Skeletal muscle satellite cell (primary cell): Measurements from ENCODE around the gene FBXL13.
"Not testable (repeated sequence)": the region's sequence is repeated elsewhere in the genome, so short reads cannot be mapped to it uniquely, and the experiment has no call there.

Experiments
- H3K27me3 ChIP-seq: 2 replicates; pipeline ENCODE4 v1.7.0; 2013; ENCODE audit warnings: low read length; ENCODE audit not compliant: control insufficient read depth, insufficient read depth
- H3K36me3 ChIP-seq: 2 replicates; pipeline ENCODE4 v1.7.0; 2013; ENCODE audit warnings: mild to moderate bottlenecking, control low read depth, low read length; ENCODE audit not compliant: insufficient read depth
- H3K4me1 ChIP-seq: 2 replicates; pipeline ENCODE4 v1.7.0; 2013; ENCODE audit warnings: low read length; ENCODE audit not compliant: control insufficient read depth, insufficient read depth
- H3K4me2 ChIP-seq: 2 replicates; pipeline ENCODE4 v1.7.0; 2013; ENCODE audit warnings: mild to moderate bottlenecking, low read length
- H3K4me3 ChIP-seq: 2 replicates; pipeline ENCODE4 v1.7.0; 2013; ENCODE audit warnings: low read length
- H3K9ac ChIP-seq: 2 replicates; pipeline ENCODE4 v1.7.0; 2013; ENCODE audit warnings: mild to moderate bottlenecking, low read depth, low read length, moderate library complexity
- H3K9me3 ChIP-seq: replicated peaks from 2 replicates; pipeline ENCODE4 v1.7.0; 2013; ENCODE audit warnings: mild to moderate bottlenecking, control low read depth, low read length

FBXL13 gene

DNA sequence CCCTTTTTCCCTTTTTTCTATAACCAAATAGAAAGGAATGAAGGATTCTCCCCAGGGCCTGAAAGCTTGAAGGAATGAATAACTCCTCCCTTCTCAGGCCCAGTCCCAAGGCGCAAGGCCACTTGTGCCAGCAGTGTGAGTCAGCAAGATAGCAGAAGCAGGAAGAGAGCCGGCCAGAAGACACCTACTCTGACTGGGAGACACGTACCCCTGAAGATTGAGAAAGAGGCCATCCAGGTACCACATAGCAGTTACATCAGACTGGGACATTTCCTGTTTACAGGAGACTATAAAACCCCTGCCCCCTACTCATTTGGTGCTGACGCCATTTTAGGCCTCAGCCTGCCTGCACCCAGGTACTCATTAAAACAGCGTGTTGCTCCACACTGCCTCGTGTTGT is 96.3 kb downstream of the FBXL13 start:
- no peak overlapping the region for H3K9ac ChIP-seq
- no peaks in the 10 kb centered on the region for H3K9me3 ChIP-seq
- no peaks in the 10 kb centered on the region for H3K27me3 ChIP-seq
- no peak overlapping the region for H3K4me2 ChIP-seq
- H3K4me1 ChIP-seq, result peaks cover 6% of the 10 kb centered on the region
- H3K36me3 ChIP-seq, result no peaks in the 10 kb centered on the region
- no peak overlapping the region for H3K4me3 ChIP-seq

DNA sequence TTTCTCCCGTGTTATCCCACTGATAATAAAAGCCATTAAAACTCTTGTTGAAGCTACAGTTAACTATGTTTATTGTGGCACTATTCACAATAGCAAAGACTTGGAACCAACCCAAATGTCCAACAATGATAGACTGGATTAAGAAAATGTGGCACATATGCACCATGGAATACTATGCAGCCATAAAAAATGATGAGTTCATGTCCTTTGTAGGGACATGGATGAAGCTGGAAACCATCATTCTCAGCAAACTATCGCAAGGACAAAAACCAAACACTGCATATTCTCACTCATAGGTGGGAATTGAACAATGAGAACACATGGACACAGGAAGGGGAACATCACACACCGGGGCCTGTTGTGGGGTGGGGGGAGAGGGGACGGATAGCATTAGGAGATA is 97.0 kb downstream of the FBXL13 start:
- not testable (repeated sequence) for H3K27me3 ChIP-seq, H3K4me1 ChIP-seq, H3K4me3 ChIP-seq, H3K36me3 ChIP-seq, H3K4me2 ChIP-seq, H3K9me3 ChIP-seq, H3K9ac ChIP-seq

DNA sequence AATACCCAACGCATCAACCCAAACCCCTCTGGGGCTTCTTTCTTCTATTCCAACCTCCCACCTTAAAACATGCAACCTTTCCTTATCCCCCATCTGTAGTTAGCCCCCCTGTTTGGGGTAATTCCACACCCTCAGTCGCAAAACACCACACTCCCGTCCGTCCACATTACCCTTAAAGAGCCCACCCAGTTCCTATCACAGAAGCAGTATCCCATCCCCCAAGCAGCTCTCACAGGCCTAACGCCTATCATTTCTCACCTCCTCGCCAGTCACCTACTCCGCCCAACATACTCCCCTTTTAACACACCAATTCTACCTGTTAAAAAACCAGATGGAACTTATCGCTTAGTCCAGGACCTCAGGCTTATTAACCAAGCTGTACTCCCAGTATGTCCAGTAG is 98.1 kb downstream of the FBXL13 start:
- no peak overlapping the region for H3K4me2 ChIP-seq

DNA sequence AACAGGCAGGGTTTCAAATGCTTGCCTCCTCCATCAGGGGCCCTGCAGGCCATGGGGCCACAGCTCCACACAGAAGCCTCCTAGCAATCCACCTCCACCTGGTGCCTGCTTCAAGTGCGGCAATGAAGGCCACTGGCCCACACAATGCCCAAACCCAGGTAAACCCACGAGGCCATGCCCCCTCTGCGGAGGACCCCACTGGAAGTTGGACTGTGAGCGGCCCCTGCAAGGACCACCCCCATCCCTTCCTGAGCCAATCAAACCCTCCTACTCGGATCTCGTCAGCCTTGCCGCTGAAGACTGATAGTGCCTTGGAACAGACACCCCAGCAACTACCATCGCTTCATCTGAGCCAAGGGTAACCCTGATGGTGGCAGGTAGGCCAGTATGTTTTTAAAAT is 98.7 kb downstream of the FBXL13 start:
- Histone ChIP-seq H3K36me3 (no peaks in the 10 kb centered on the region), H3K9me3 (no peaks in the 10 kb centered on the region), H3K4me2 (no peak overlapping the region), H3K4me3 (no peak overlapping the region), H3K9ac (no peak overlapping the region), H3K27me3 (no peaks in the 10 kb centered on the region), H3K4me1 (peaks cover 6% of the 10 kb centered on the region)

More for the DNA sequence above, 98.1 kb downstream of the FBXL13 start:
- Histone ChIP-seq H3K9ac (no peak overlapping the region), H3K27me3 (no peaks in the 10 kb centered on the region), H3K36me3 (no peaks in the 10 kb centered on the region), H3K4me3 (no peak overlapping the region), H3K9me3 (no peaks in the 10 kb centered on the region), H3K4me1 (peaks cover 6% of the 10 kb centered on the region)

DNA sequence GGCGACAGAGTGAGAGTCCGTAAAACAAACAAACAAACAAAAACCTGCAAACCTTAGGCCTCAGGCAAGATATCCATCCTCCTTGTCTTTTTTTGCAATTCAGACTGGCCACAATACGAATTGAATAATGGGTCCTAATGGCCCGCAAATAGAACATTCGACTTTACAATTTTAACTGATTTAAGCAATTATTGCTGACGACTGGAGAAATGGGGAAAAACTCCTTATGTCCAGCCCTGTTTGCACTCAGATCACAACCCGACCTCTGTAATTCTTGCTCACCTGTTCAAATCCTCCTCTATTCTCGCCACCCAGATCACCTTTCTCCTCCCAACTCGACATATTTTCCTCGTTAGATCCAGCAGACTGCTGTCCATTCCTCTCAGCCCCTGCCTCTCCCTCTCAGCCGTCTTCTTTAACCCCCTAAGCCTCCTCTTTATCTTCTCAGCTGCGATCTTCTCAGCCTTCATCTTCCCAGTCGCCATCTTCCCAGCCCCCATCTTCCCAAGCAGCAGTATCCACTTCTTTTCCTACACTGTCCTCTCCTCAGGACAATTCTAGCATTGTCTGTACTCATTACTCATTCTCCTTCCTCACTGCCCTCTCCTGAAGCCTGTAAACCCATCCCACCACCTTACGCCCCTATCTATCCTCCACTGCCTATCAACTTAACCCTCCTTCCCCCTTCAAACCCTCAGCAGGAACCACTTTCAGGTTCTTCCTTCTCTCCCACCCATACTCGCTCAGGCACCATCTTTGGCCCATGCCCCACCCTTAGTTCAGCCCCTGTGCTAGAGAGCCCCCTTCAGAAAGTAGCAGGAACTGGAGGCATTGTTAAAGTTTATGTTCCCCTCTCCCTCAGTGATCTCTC is 100.0 kb downstream of the FBXL13 start:
- Histone ChIP-seq H3K27me3 (no peaks in the 10 kb centered on the region), H3K9me3 (no peaks in the 10 kb centered on the region), H3K4me3 (no peak overlapping the region), H3K36me3 (no peaks in the 10 kb centered on the region), H3K9ac (no peak overlapping the region), H3K4me1 (peaks cover 6% of the 10 kb centered on the region), H3K4me2 (no peak overlapping the region)

DNA sequence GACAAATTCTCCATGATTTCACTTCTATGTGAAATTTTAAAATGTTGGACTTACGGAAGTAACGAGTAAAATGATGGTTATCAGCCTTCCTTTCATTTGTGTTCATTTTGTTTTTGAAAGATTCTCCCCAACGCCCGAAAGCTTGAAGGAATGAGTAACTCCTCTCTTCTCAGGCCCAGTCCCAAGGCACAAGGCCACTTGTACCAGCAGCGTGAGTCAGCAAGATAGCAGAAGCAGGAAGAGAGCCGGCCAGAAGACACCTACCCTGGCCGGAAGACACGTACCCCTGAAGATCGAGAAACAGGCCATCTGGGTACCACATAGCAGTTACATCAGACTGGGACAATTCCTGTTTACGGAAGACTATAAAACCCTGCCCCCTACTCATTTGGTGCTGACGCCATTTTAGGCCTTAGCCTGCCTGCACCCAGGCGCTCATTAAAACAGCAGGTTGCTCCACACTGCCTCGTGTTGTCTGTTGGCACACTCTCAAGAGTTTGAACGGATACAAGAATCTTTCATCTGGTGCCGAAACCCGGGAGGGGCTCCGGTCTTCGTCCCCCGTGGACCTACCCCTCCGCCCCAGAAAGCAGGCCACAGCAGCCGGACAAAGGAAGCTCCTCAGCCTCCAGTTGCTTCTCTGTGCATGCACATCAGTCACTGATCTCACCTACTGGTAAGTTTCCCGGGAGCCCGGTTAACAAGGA is 101.3 kb downstream of the FBXL13 start:
- no peaks in the 10 kb centered on the region for H3K36me3 ChIP-seq
- H3K4me1 ChIP-seq, result peaks cover 3% of the 10 kb centered on the region
- H3K9me3 ChIP-seq, result no peaks in the 10 kb centered on the region
- no peak overlapping the region for H3K4me2 ChIP-seq
- H3K27me3 ChIP-seq, result no peaks in the 10 kb centered on the region
- no peak overlapping the region for H3K9ac ChIP-seq
- H3K4me3 ChIP-seq, result no peak overlapping the region

DNA sequence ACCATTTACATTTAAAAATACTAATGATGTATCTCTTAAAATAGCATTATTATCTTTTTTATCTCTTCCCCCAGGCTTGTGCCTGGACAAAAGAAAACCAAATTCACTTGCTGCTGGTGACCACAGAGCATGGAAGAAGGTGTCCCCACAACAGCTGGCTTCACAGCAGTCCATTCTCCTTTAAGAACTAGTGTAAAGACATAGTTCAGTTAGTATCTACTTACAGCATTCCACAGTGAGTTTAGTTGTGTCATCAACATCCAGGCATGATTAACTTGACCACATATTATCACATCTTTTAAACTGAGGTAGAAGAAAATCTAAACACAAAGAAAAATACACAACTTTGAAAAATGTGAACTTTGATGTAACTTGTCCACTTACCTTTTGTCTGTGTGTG is 106.8 kb downstream of the FBXL13 start:
- Histone ChIP-seq H3K4me2 (no peak overlapping the region), H3K27me3 (no peaks in the 10 kb centered on the region), H3K9ac (no peak overlapping the region), H3K36me3 (no peaks in the 10 kb centered on the region), H3K4me1 (no peaks in the 10 kb centered on the region), H3K4me3 (no peak overlapping the region), H3K9me3 (no peaks in the 10 kb centered on the region)

DNA sequence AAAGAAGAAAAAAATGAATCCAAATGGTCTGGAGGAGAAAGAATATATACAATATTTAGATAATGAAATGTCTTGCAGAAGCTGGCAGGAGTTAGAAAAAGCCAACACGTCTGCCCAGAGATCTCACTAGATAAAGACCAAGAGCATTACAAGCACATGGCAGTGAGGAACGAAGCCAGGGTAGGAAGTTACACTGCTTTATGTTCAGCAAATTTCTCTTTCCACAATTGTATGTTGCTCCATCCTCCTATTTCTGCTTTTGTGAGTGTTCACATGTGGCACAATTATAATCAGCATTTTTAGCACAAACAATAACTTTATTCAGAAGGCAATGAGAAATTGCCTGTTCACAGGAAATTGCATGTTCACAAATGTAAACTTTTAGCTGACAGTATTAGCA is 108.1 kb downstream of the FBXL13 start:
- Histone ChIP-seq H3K36me3 (no peaks in the 10 kb centered on the region), H3K4me1 (no peaks in the 10 kb centered on the region), H3K4me2 (no peak overlapping the region), H3K9ac (no peak overlapping the region), H3K9me3 (no peaks in the 10 kb centered on the region), H3K4me3 (no peak overlapping the region), H3K27me3 (no peaks in the 10 kb centered on the region)

DNA sequence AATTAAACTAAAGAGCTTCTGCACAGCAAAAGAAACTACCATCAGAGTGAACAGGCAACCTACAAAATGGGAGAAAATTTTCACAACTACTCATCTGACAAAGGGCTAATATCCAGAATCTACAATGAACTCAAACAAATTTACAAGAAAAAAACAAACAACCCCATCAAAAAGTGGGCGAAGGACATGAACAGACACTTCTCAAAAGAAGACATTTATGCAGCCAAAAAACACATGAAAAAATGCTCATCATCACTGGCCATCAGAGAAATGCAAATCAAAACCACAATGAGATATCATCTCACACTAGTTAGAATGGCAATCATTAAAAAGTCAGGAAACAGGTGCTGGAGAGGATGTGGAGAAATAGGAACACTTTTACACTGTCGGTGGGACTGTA is 112.6 kb downstream of the FBXL13 start:
- H3K4me1 ChIP-seq, H3K9ac ChIP-seq, H3K36me3 ChIP-seq, H3K4me3 ChIP-seq, H3K9me3 ChIP-seq, H3K27me3 ChIP-seq, H3K4me2 ChIP-seq: not testable (repeated sequence)

DNA sequence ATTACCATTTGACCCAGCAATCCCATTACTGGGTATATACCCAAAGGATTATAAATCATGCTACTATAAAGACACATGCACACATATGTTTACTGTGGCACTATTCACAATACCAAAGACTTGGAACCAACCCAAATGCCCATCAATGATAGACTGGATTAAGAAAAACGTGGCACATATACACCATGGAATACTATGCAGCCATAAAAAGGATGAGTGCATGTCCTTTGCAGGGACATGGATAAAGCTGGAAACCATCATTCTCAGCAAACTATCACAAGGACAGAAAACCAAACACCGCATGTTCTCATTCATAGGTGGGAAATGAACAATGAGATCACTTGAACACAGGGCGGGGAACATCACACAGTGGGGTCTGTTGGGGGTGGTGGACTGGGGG is 116.6 kb downstream of the FBXL13 start:
- H3K4me1 ChIP-seq, H3K36me3 ChIP-seq, H3K9ac ChIP-seq, H3K27me3 ChIP-seq, H3K4me2 ChIP-seq, H3K9me3 ChIP-seq, H3K4me3 ChIP-seq: not testable (repeated sequence)

DNA sequence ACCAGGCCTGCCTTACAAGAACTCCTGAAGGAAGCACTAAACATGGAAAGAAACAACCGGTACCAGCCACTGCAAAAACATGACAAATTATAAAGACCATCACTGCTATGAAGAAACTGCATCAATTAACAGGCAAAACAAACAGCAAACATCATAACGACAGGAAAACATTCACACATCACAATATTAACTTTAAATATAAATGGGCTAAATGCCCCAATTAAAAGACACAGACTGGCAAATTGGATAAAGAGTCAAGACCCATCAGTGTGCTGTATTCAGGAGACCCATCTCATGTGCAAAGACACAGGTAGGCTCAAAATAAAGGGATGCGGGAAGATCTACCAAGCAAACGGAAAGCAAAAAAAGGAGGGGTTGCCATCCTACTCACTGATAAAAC is 120.2 kb downstream of the FBXL13 start:
- not testable (repeated sequence) for H3K9me3 ChIP-seq, H3K27me3 ChIP-seq, H3K9ac ChIP-seq, H3K4me1 ChIP-seq, H3K4me3 ChIP-seq, H3K36me3 ChIP-seq, H3K4me2 ChIP-seq

DNA sequence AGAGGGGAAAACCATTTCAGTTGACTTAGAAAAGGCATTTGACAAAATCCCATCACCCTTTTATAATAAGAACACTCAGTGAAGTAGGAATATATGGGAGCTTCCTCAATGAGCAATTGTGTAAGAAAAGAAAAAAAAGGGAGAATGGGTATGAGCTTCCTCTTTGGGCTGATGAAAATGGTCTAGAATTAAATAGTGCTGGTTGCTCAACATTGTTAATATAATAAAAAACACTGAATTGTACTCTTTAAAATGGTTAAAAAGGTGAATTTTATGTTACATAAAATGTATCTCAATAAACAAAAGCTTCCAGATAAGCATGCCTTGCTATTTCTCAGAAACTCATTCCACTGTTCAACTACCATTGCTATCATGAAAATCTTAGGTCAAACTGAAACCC is 121.2 kb downstream of the FBXL13 start:
- Histone ChIP-seq H3K27me3 (no peaks in the 10 kb centered on the region), H3K4me2 (no peak overlapping the region), H3K36me3 (no peaks in the 10 kb centered on the region), H3K9me3 (no peaks in the 10 kb centered on the region), H3K4me1 (no peaks in the 10 kb centered on the region), H3K4me3 (no peak overlapping the region), H3K9ac (no peak overlapping the region)
